ENCODE data around the gene TMEM117.

DNA sequence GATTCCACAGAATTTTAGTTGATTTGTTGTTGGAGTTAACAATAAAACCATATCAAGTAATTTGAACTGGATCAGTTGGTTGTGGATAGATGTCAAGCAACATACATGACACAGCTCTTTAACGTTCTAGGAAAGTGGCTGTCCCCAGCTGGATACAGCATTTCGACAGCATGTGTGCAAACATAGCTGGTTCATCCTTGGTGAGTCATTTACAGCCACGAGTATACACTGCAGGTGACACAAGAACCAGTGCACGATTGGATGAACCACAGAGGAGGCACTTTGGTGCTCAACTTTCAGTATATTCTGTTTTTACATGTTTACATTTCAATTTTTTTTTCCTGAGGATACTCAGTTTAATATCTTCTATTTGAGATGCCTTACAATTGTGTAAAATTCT, 242.4 kb downstream of the TMEM117 start:
- TF ChIP-seq, protein P1, sequence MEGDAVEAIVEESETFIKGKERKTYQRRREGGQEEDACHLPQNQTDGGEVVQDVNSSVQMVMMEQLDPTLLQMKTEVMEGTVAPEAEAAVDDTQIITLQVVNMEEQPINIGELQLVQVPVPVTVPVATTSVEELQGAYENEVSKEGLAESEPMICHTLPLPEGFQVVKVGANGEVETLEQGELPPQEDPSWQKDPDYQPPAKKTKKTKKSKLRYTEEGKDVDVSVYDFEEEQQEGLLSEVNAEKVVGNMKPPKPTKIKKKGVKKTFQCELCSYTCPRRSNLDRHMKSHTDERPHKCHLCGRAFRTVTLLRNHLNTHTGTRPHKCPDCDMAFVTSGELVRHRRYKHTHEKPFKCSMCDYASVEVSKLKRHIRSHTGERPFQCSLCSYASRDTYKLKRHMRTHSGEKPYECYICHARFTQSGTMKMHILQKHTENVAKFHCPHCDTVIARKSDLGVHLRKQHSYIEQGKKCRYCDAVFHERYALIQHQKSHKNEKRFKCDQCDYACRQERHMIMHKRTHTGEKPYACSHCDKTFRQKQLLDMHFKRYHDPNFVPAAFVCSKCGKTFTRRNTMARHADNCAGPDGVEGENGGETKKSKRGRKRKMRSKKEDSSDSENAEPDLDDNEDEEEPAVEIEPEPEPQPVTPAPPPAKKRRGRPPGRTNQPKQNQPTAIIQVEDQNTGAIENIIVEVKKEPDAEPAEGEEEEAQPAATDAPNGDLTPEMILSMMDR (IDR thresholded peaks at IDR 0.05): no peak
- no peak for TF ChIP-seq POLR2A (IDR thresholded peaks at IDR 0.05)

Measured in esophagus squamous epithelium (tissue), 4 donors.